IMR-90 (cell line): Measurements from ENCODE around the gene FAM89A. TPM values are rescaled to one million over a fixed set of nuclear protein-coding genes. Genes with fewer than 3 reads are reported as not detected.

Experiments
- ATAC-seq: fragments of 200-7000 bp; cut with Tn5 transposase; 2 replicates; pipeline ENCODE4 v1.9.1; 2020; ENCODE audit warnings: low read depth, mild to moderate bottlenecking, moderate library complexity
- BruUV-seq: library from RNA; stranded (reverse); fragments of 400-500 nt; replicated peaks from 2 replicates; lab custom pipeline; 2021; lab: Mats Ljungman, UMichigan
- CTCF ChIA-PET: fragments of 300-600 bp; formaldehyde crosslinking; extraction: SDS; loops from one replicate; lab custom pipeline; 2021; ENCODE audit warnings: antibody characterized with exemption; lab: Yijun Ruan, JAX
- POLR2A ChIA-PET: fragments of 300-600 bp; sonication (Branson Sonifier 250); formaldehyde crosslinking; loops from one replicate; lab custom pipeline; 2022; ENCODE audit warnings: antibody characterized with exemption; ENCODE audit not compliant: unreplicated experiment; lab: Charles Lee
- DNase-seq: peaks from one replicate; pipeline ENCODE4 v3.0.0; 2013
- H2AFZ ChIP-seq: replicated peaks from 2 replicates; pipeline ENCODE3; 2013; ENCODE audit warnings: low read length, mild to moderate bottlenecking; ENCODE audit not compliant: poor library complexity
- H2AK5ac ChIP-seq: 2 replicates; pipeline ENCODE4 v1.6.1; 2013; ENCODE audit warnings: low read depth, low read length, inconsistent platforms
- H2AK9ac ChIP-seq: replicated peaks from 2 replicates; pipeline ENCODE3; 2013; ENCODE audit warnings: mild to moderate bottlenecking, low read depth, low read length, moderate library complexity; ENCODE audit not compliant: poor library complexity
- H2BK120ac ChIP-seq: 2 replicates; pipeline ENCODE4 v1.6.1; 2013; ENCODE audit warnings: low read depth, low read length, inconsistent platforms
- H2BK15ac ChIP-seq: 3 replicates; pipeline ENCODE4 v1.6.1; 2013; ENCODE audit warnings: low read depth, low read length, inconsistent platforms
- H2BK20ac ChIP-seq: 2 replicates; pipeline ENCODE4 v1.6.1; 2013; ENCODE audit warnings: low read depth, mild to moderate bottlenecking, inconsistent platforms, low read length, moderate library complexity
- H2BK5ac ChIP-seq: 2 replicates; pipeline ENCODE4 v1.6.1; 2013; ENCODE audit warnings: mild to moderate bottlenecking, low read depth, low read length, inconsistent platforms; ENCODE audit not compliant: poor library complexity, severe bottlenecking
- H3K14ac ChIP-seq: replicated peaks from 2 replicates; pipeline ENCODE4 v1.6.1; 2013; ENCODE audit warnings: low read depth, low read length, inconsistent platforms
- H3K18ac ChIP-seq: 2 replicates; pipeline ENCODE4 v1.6.1; 2013; ENCODE audit warnings: low read depth, low read length, control low read depth
- H3K23ac ChIP-seq: 2 replicates; pipeline ENCODE4 v1.6.1; 2013; ENCODE audit warnings: low read depth, low read length, inconsistent platforms
- H3K27ac ChIP-seq: 2 replicates; pipeline ENCODE4 v1.5.1; 2013; ENCODE audit warnings: mild to moderate bottlenecking, control low read depth, low read length; ENCODE audit not compliant: insufficient read depth
- H3K27me3 ChIP-seq: 2 replicates; pipeline ENCODE4 v1.6.1; 2013; ENCODE audit warnings: low read length; ENCODE audit not compliant: control insufficient read depth, insufficient read depth
- H3K36me3 ChIP-seq: 2 replicates; pipeline ENCODE4 v1.6.1; 2013; ENCODE audit warnings: low read length, mixed read lengths; ENCODE audit not compliant: control insufficient read depth, insufficient read depth
- H3K4ac ChIP-seq: 2 replicates; pipeline ENCODE4 v1.6.1; 2013; ENCODE audit warnings: low read depth, low read length, inconsistent platforms
- H3K4me1 ChIP-seq: 2 replicates; pipeline ENCODE4 v1.6.1; 2013; ENCODE audit warnings: low read length, mixed read lengths; ENCODE audit not compliant: control insufficient read depth, insufficient read depth
- H3K4me2 ChIP-seq: 2 replicates; pipeline ENCODE4 v1.6.1; 2013; ENCODE audit warnings: low read depth, mild to moderate bottlenecking, control low read depth, low read length, moderate library complexity
- H3K4me3 ChIP-seq: 2 replicates; pipeline ENCODE4 v1.5.1; 2013; ENCODE audit warnings: low read depth, mild to moderate bottlenecking, control low read depth, low read length, moderate library complexity; ENCODE audit not compliant: insufficient read depth
- H3K56ac ChIP-seq: 2 replicates; pipeline ENCODE4 v1.6.1; 2013; ENCODE audit warnings: low read length, inconsistent platforms; ENCODE audit not compliant: insufficient read depth; ENCODE audit errors: extremely low read depth
- H3K79me1 ChIP-seq, 2 experiments: 2 replicates each; pipeline ENCODE4 v1.6.1; 2013; ENCODE audit warnings: low read length in 2 of 2, inconsistent platforms in 1 of 2, low read depth in 1 of 2
- H3K9ac ChIP-seq: 2 replicates; pipeline ENCODE4 v1.6.1; 2013; ENCODE audit warnings: low read depth, low read length, control low read depth
- H3K9me1 ChIP-seq: 2 replicates; pipeline ENCODE4 v1.6.1; 2013; ENCODE audit warnings: low read length, inconsistent platforms; ENCODE audit not compliant: insufficient read depth
- H3K9me3 ChIP-seq: 2 replicates; pipeline ENCODE4 v1.6.1; 2013; ENCODE audit warnings: low read length; ENCODE audit not compliant: control insufficient read depth, insufficient read depth
- H4K20me1 ChIP-seq: 2 replicates; pipeline ENCODE4 v1.6.1; 2013; ENCODE audit warnings: low read length, inconsistent platforms; ENCODE audit not compliant: insufficient read depth
- H4K5ac ChIP-seq: 2 replicates; pipeline ENCODE4 v1.6.1; 2013; ENCODE audit warnings: mild to moderate bottlenecking, low read depth, low read length, control low read depth
- H4K8ac ChIP-seq, 2 experiments: 2 replicates each; pipeline ENCODE4 v1.6.1; 2013; ENCODE audit warnings: low read depth in 2 of 2, low read length in 2 of 2, control low read depth in 1 of 2, inconsistent platforms in 1 of 2
- H4K91ac ChIP-seq: 2 replicates; pipeline ENCODE4 v1.6.1; 2013; ENCODE audit warnings: low read depth, low read length, inconsistent platforms; ENCODE audit not compliant: insufficient read depth
- CEBPB ChIP-seq: IDR thresholded peaks from 2 replicates; pipeline ENCODE4 v1.6.1; 2012; ENCODE audit warnings: low read depth, low read length, improper control_type of control experiment
- CHD1 ChIP-seq: IDR thresholded peaks from 2 replicates; pipeline ENCODE4 v1.6.1; 2012; ENCODE audit warnings: low read depth, low read length, improper control_type of control experiment
- MXI1 ChIP-seq: IDR thresholded peaks from 2 replicates; pipeline ENCODE4 v1.6.1; 2012; ENCODE audit warnings: low read depth, mild to moderate bottlenecking, low read length, moderate library complexity, borderline replicate concordance
- NFE2L2 ChIP-seq: fragments of 150-350 bp; IDR thresholded peaks from 2 replicates; pipeline ENCODE4 v1.6.1; 2016; ENCODE audit warnings: low read depth, mild to moderate bottlenecking, low read length
- RFX5 ChIP-seq: IDR thresholded peaks from 2 replicates; pipeline ENCODE4 v1.8.0; 2012; ENCODE audit warnings: low read depth, mild to moderate bottlenecking, low read length, moderate library complexity
- dilution Hi-C: fragments of 300-500 bp; cut with HindIII; formaldehyde crosslinking; loops from one replicate; pipeline ENCODE4 v1.14.3; 2018; ENCODE audit warnings: low sequenced_read_pairs; ENCODE audit not compliant: unreplicated experiment
- in situ Hi-C: fragments of 300-500 bp; cut with MboI; formaldehyde crosslinking; loops from 3 replicates; pipeline ENCODE4 v1.14.3; 2019; ENCODE audit warnings: low sequenced_read_pairs, inconsistent platforms, mixed read lengths
- intact Hi-C: fragments of 100-400 bp; cut with micrococcal nuclease; formaldehyde crosslinking; loops from 2 replicates; pipeline ENCODE4 v1.10.0; 2022
- polyA plus RNA-seq, 3 experiments: library from polyadenylated mRNA; depleted of rRNA; stranded (reverse); fragments of >200 nt; gene quantifications; 2 replicates each; pipeline ENCODE4 v1.2.3, GENCODE V29; 2012; ENCODE audit warnings: low replicate concordance in 1 of 3
- total RNA-seq: library from RNA; depleted of rRNA; stranded (reverse); fragments of >200 nt; gene quantifications from 2 replicates; pipeline ENCODE4 v1.2.3, GENCODE V29; 2012

The FAM89A gene
- total and polyA plus RNA-seq, 2 of the 4 experiments (the other 2 are of a cell fraction): 6.8 to 8.1 TPM

GRCh38 chr1:230971771-230972170 lies 68.3 kb downstream of the FAM89A start:
- no peak overlapping the region for H3K4me3 ChIP-seq
- no TSS peak for BruUV-seq
- H3K4me1 ChIP-seq: no peaks in the 10 kb centered on the region
- TF ChIP-seq NFE2L2: no peak
- TF ChIP-seq CHD1: no peak
- TF ChIP-seq CEBPB: no peak
- TF ChIP-seq MXI1: no peak
- no peak for TF ChIP-seq RFX5
- no peak overlapping the region for H2BK5ac ChIP-seq
- no peak overlapping the region for H4K5ac ChIP-seq
- no peaks in the 10 kb centered on the region for H3K27me3 ChIP-seq
- CTCF ChIA-PET: no interaction called here
- no peak overlapping the region for H2AK5ac ChIP-seq
- H3K9ac ChIP-seq: no peak overlapping the region
- dilution Hi-C loops (no loop called here), intact Hi-C loops (no loop called here), in situ Hi-C loops (no loop called here)
- no peak overlapping the region for H3K56ac ChIP-seq
- H2BK20ac ChIP-seq: no peak overlapping the region
- H4K91ac ChIP-seq: no peak overlapping the region
- no peak overlapping the region for H3K4ac ChIP-seq
- DNase-seq: no peak
- ATAC-seq: 0 out of 2 replicates have a peak, but pooled peaks have one; percentile 27
- peaks cover 2% of the 10 kb centered on the region; the same call in 1 of the 2 replicates for H3K36me3 ChIP-seq
- H3K18ac ChIP-seq: no peak overlapping the region
- H2AK9ac ChIP-seq: no peak overlapping the region
- no peak overlapping the region for H3K4me2 ChIP-seq
- H3K23ac ChIP-seq: peak overlapping the region; percentile 55; the same call in 1 of the 2 replicates
- POLR2A ChIA-PET: no interaction called here
- no peak overlapping the region for H2BK120ac ChIP-seq
- peaks cover 13 to 15% of the 10 kb centered on the region in 2 experiments; a peak in 3 of 4 replicates for H3K79me1 ChIP-seq
- no peak overlapping the region for H2BK15ac ChIP-seq
- H3K27ac ChIP-seq: no peak overlapping the region
- H4K20me1 ChIP-seq: no peaks in the 10 kb centered on the region
- H4K8ac ChIP-seq: no peak overlapping the region
- peaks cover under 1% of the 10 kb centered on the region; the same call in 1 of the 2 replicates for H3K9me1 ChIP-seq
- no peak overlapping the region for H2AFZ ChIP-seq
- H3K14ac ChIP-seq: no peak overlapping the region
- H3K9me3 ChIP-seq: no peaks in the 10 kb centered on the region
